Measurements from ENCODE around the gene MAML3.

MAML3 gene

GRCh38 chr4:139854668-139855403 is 299.1 kb downstream of the MAML3 start:
- no peak for DNase-seq

- DNase-seq = no peak
Observed at GRCh38 chr4:139853309-139853708, 300.7 kb downstream of the MAML3 start.

- DNase-seq = no peak
Observed at GRCh38 chr4:139852612-139853269, 301.2 kb downstream of the MAML3 start.

- no peak for DNase-seq
Observed at GRCh38 chr4:139851639-139852038, 302.3 kb downstream of the MAML3 start.

GRCh38 chr4:139851133-139851532 is 302.9 kb downstream of the MAML3 start:
- no peak for DNase-seq

DNA sequence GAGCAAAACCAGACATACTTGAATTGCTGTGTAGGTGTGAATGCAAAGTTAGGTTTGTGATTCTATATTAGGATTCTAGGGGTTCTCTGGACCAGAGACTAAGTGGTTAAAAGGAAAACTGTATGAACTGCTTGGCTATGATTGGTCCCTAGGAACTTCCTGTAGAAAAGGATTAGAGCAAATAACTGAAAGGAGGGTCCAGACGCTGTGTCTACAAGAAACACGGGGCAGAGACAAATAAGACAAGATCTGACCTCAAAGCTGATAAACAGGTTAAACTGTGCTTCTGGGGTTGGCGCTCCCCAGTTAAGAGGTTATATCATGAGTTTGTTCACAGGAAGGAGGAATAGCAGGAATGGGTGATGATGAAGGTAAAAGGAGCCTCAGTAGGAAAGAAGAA is 304.8 kb downstream of the MAML3 start:
- DNase-seq = peak; percentile 57

DNA sequence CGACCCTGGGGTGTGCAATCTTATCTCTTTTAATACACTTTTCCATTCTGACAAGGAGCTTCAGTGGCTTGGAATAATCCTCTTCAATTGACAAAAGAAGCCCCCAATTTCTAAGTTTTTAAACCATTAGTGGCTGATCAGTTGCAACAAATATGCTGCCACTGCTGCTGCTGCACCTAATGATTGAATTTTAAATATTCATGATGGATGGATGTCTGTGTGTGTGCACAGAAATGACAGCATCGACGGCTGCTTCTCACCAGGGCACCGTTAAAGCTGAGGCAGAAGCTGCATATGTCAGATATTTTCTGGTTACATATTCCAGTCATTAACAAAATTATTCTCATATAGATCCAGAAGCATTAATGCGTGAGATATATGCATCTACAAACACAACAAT is 306.0 kb downstream of the MAML3 start:
- DNase-seq = no peak

DNA sequence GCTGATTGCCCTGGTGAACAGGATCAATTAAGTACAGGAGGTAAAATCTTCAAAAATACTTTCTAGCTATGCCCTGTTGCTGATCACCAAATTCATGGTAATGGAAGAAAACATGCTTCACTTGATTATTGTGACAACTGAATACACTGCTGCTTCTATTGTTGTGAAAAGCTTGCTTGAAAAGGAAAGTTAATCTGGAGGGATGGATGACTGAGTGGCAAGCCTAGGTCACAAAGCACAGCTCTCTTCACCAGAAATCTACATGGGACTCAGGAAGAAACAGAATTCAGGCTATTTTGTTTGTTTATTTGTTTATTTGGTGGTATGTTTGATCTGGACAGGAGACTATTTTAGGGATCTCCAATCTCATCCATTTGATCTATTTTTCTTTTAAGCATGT is 306.4 kb downstream of the MAML3 start:
- no peak for DNase-seq

- no peak for DNase-seq
Observed at GRCh38 chr4:139846766-139847165, 307.2 kb downstream of the MAML3 start.

- DNase-seq = no peak
Observed at GRCh38 chr4:139845453-139846093, 308.4 kb downstream of the MAML3 start.

GRCh38 chr4:139844459-139845036 is 309.4 kb downstream of the MAML3 start:
- no peak for DNase-seq

DNA sequence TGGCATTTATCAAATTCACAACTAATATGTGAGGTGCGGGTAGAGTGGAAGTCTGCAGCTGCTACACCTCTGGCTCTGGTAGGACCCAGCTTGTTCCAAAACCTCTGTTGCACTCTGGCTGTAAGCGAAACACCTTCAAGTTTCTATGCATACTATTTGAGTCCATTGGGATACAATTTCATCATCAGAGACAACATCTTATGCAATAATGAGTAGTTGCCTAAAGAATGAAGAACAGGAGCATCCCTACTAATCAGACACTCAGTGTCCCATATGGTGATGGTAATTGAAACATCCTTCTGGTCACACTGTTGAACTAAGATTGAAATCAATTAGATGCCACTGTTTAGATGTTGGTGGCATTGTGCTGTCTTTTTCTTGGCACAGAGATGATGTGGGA is 309.9 kb downstream of the MAML3 start:
- no peak for DNase-seq

- peak; percentile 33 for DNase-seq
Observed at GRCh38 chr4:139843641-139844040, 310.3 kb downstream of the MAML3 start.

GRCh38 chr4:139841464-139842195 is 312.4 kb downstream of the MAML3 start:
- DNase-seq = peak; percentile 97

DNA sequence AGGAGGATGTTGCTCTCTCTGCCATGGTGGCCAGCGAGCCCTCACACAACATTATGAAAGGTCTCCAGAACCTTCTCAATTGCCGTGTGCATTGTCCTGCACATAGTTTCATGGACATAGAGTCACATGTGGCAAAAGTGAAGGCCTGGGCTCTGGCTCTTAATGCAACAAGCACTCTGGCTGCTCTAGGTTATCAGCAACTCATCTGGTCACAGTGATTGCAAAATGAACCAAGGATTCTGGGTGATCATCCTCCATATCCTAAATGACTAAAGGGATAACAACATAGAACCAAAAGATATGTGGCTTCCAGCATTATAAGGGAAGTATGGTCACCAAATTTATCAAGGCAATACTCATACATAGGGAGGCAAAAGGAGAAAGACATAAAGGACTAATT is 313.2 kb downstream of the MAML3 start:
- peak; percentile 27 for DNase-seq

- no peak for DNase-seq
Observed at GRCh38 chr4:139839403-139840031, 314.5 kb downstream of the MAML3 start.

GRCh38 chr4:139838811-139839210 is 315.2 kb downstream of the MAML3 start:
- no peak for DNase-seq

- DNase-seq = no peak
Observed at GRCh38 chr4:139834981-139835391, 319.0 kb downstream of the MAML3 start.

DNA sequence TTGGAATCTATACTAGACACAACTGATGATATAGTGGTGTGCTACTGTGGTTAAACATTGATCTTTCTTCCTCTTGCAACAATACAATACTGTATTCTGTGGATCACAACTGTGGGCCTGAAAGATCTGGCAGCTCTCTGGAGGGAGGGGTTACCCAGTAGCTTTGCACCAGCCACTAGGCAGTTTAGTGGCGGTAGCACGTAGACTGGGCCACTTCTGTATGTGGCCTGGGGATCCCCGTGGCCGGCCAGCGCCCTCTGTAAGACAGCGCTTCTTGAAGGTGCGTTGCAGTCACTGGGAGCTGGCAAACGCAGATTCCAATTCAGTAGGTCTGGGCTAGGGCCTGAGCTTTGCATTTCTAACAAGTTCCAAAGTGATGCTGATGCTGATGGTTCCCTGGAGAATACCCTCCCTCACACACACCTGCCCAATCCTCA is 319.7 kb downstream of the MAML3 start:
- no peak for DNase-seq

GRCh38 chr4:139833151-139833910 is 320.7 kb downstream of the MAML3 start:
- DNase-seq = no peak

DNA sequence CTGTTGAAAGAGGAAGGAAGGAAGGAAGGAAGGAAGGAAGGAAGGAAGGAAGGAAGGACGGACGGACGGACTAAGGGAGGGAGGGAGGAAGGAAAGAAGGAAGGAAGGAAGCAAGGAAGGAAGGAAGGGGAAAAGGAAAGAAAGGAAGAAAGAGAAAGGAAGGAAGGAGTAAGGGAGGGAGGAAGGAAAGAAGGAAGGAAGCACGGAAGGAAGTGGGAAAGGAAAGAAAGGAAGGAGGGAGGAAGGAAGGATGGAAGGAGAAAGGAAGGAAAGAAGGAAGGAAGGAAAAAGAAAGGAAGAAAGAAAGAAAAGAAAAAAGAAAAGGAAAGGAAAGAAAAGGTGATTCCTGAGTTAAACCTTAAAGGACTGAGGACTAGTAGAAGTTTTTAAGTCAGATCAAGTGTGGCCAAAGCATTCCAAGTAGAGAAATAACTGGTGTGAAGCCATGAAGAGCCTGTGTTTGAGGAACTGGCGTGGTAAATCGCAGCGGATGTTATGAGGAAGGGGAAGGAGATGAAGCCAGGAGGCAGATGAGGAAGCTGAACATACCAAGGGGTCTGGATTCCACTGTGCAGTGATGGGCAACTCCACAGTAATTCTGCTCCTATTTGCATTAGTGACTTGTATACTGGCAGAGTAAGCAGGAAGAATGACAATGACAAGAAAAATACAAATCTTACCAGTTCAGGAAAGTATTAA is 324.9 kb downstream of the MAML3 start:
- peak; percentile 58 for DNase-seq

Data from hematopoietic multipotent progenitor cell treated with erythropoietin and hydrocortisone succinate and interleukin-3 and kit ligand, for 4 days (in vitro differentiated cells).